Thyroid gland (tissue), 4 donors: Measurements from ENCODE around the gene CCDC106. TPM values are rescaled to one million over a fixed set of nuclear protein-coding genes. Genes with fewer than 3 reads are reported as not detected.
A peak's percentile ranks its signal among the peaks of the same experiment; 100 is the strongest.

Source experiments
- DNase-seq, 2 donors: peaks; one replicate each; pipeline ENCODE4 v3.0.0-alpha.2; 2019
- H3K27ac ChIP-seq, 3 donors: fragments of 200-600 bp; sonication (generic); 1 replicate in 2 of 3; 2 replicates in 1 of 3; pipeline ENCODE4 v1.5.1; 2016 to 2019; ENCODE audit warnings: mild to moderate bottlenecking in 1 of 3, moderate library complexity in 1 of 3
- H3K27me3 ChIP-seq: fragments of 200-600 bp; sonication (generic); one replicate; pipeline ENCODE4 v1.5.1; 2019
- H3K36me3 ChIP-seq, 2 donors: fragments of 200-600 bp; sonication (generic); one replicate each; pipeline ENCODE4 v1.5.1; 2016 to 2019
- H3K4me1 ChIP-seq, 2 donors: fragments of 200-600 bp; sonication (generic); one replicate each; pipeline ENCODE4 v1.5.1; 2017 to 2019
- H3K4me3 ChIP-seq, 3 donors: fragments of 200-600 bp; sonication (generic); replicated peaks in 1 of 3; 1 replicate in 2 of 3; 2 replicates in 1 of 3; pipeline ENCODE4 v1.5.1; 2016; ENCODE audit warnings: mild to moderate bottlenecking in 1 of 3
- H3K9me3 ChIP-seq: fragments of 200-600 bp; sonication (generic); one replicate; pipeline ENCODE4 v1.5.1; 2017
- CTCF ChIP-seq, 6 experiments: fragments of 200-600 bp in 3 of 6; fragments of 450-650 bp in 3 of 6; sonication (generic) in 3 of 6; IDR thresholded peaks; one replicate each; pipeline ENCODE4 v1.5.1; 2016 to 2019; ENCODE audit warnings: antibody characterized with exemption in 6 of 6, mild to moderate bottlenecking in 2 of 6, inconsistent platforms in 1 of 6, moderate library complexity in 1 of 6
- POLR2A ChIP-seq, 2 donors: fragments of 450-650 bp; IDR thresholded peaks; one replicate each; pipeline ENCODE4 v1.6.1; 2017; ENCODE audit warnings: antibody characterized with exemption in 2 of 2, mild to moderate bottlenecking in 2 of 2, moderate library complexity in 1 of 2
- WGBS, 2 donors: methylation state at CpG; one replicate each; pipeline ENCODE4 v1.1.5; 2017; 5-methylcytosine and 5-hydroxymethylcytosine counted together
- intact Hi-C: fragments of 100-400 bp; cut with DNase I; formaldehyde crosslinking; loops from one replicate; pipeline ENCODE4 v1.15.1; 2023
- total RNA-seq, 4 donors: library from RNA; depleted of rRNA; stranded (reverse); fragments of >200 nt; gene quantifications; one replicate each; pipeline ENCODE4 v1.2.3, GENCODE V29; 2016

Gene CCDC106
- total RNA-seq, 4 donors from 2014 or later: 11.2 to 23.2 (median 20.7) TPM

- Histone ChIP-seq H3K27me3 (no peaks in the 10 kb centered on the region), H3K27ac (no peak overlapping the region), H3K9me3 (no peaks in the 10 kb centered on the region), H3K4me3 (no peak overlapping the region), H3K4me1 (peaks cover 29 to 40% of the 10 kb centered on the region in 2 donors), H3K36me3 (peaks cover 32 to 35% of the 10 kb centered on the region in 2 donors)
- WGBS, 2 donors: 90 to 92% methylated on average over 12 of the region's 20 CpGs
- intact Hi-C loops: no loop called here
- TF ChIP-seq CTCF (IDR thresholded peaks at IDR 0.05) (no peak), POLR2A (IDR thresholded peaks at IDR 0.05) (no peak)
- no peak for DNase-seq
Measured at GRCh38 chr19:55680339-55681130, 32.5 kb downstream of the CCDC106 start.

- intact Hi-C loops: no loop called here
- no peaks in the 10 kb centered on the region for H3K27me3 ChIP-seq
- H3K9me3 ChIP-seq: no peaks in the 10 kb centered on the region
- H3K4me3 ChIP-seq: no peak overlapping the region
- H3K36me3 ChIP-seq: peaks cover 37 to 44% of the 10 kb centered on the region in 2 donors
- peak; percentile 57 to 69 for DNase-seq
- 81 to 85% methylated on average over 9 of the region's 9 CpGs for WGBS, 2 donors
- TF ChIP-seq CTCF (IDR thresholded peaks at IDR 0.05) (no peak), POLR2A (IDR thresholded peaks at IDR 0.05) (no peak)
- H3K4me1 ChIP-seq: peaks cover 21 to 32% of the 10 kb centered on the region in 2 donors
- no peak overlapping the region for H3K27ac ChIP-seq
Measured at GRCh38 chr19:55681131-55682092, 33.4 kb downstream of the CCDC106 start.

- Histone ChIP-seq H3K4me1 (peaks cover 9 to 18% of the 10 kb centered on the region in 2 donors), H3K4me3 (no peak overlapping the region), H3K9me3 (no peaks in the 10 kb centered on the region), H3K36me3 (peaks cover 39 to 45% of the 10 kb centered on the region in 2 donors), H3K27ac (no peak overlapping the region), H3K27me3 (no peaks in the 10 kb centered on the region)
- TF ChIP-seq POLR2A (IDR thresholded peaks at IDR 0.05) (no peak), CTCF (IDR thresholded peaks at IDR 0.05) (no peak)
- DNase-seq: no peak
- 85 to 95% methylated on average over 21 to 22 of the region's 22 CpGs for WGBS, 2 donors
- intact Hi-C loops: no loop called here
Measured at GRCh38 chr19:55683449-55684261, 35.6 kb downstream of the CCDC106 start.

GRCh38 chr19:55684946-55685681, 37.1 kb downstream of the CCDC106 start:
- Histone ChIP-seq H3K4me3 (no peak overlapping the region), H3K36me3 (peaks cover 41 to 47% of the 10 kb centered on the region in 2 donors), H3K4me1 (peaks cover 9 to 18% of the 10 kb centered on the region in 2 donors), H3K27me3 (no peaks in the 10 kb centered on the region), H3K27ac (no peak overlapping the region), H3K9me3 (no peaks in the 10 kb centered on the region)
- no peak for TF ChIP-seq CTCF (IDR thresholded peaks at IDR 0.05)
- TF ChIP-seq POLR2A (IDR thresholded peaks at IDR 0.05): no peak
- 96 to 97% methylated on average over 60 of the region's 60 CpGs for WGBS, 2 donors
- intact Hi-C loops: no loop called here
- DNase-seq: no peak
